HEK293 (cell line): ENCODE results near the gene FGFR2.

Experiments used
- CTCF ChIA-PET: fragments of 350-600 bp; formaldehyde crosslinking; extraction: SDS; loops from one replicate; lab custom pipeline; 2021; ENCODE audit warnings: antibody characterized with exemption; lab: Yijun Ruan, JAX
- POLR2A ChIA-PET: fragments of 300-600 bp; formaldehyde crosslinking; extraction: SDS; loops from one replicate; lab custom pipeline; 2020; ENCODE audit warnings: antibody characterized with exemption, inconsistent platforms; lab: Yijun Ruan, JAX
- H3K27ac ChIP-seq: fragments of 200-500 bp; sonication (Bioruptor generic); 2 replicates; pipeline ENCODE4 v1.5.1; 2014; ENCODE audit warnings: low read depth, low read length, control low read depth, inconsistent platforms; ENCODE audit errors: extremely low read depth
- H3K36me3 ChIP-seq, 2 experiments: fragments of 200-500 bp in 1 of 2; sonication (Bioruptor generic) in 1 of 2; 1 replicate in 1 of 2; 2 replicates in 1 of 2; pipeline ENCODE4 v1.5.1; 2014 to 2017; ENCODE audit warnings: inconsistent platforms in 2 of 2, low read length in 2 of 2; ENCODE audit not compliant: control insufficient read depth in 2 of 2, insufficient read depth in 1 of 2
- H3K4me1 ChIP-seq: fragments of 200-500 bp; sonication (Bioruptor generic); 2 replicates; pipeline ENCODE4 v1.5.1; 2014; ENCODE audit warnings: mild to moderate bottlenecking, low read length, inconsistent platforms; ENCODE audit not compliant: control insufficient read depth, insufficient read depth
- H3K4me3 ChIP-seq: 2 replicates; pipeline ENCODE4 v1.5.1; 2011; ENCODE audit warnings: low read depth, mild to moderate bottlenecking, control low read depth, low read length, moderate library complexity
- H3K9me3 ChIP-seq: fragments of 200-500 bp; sonication (Bioruptor generic); 2 replicates; pipeline ENCODE4 v1.5.1; 2014; ENCODE audit warnings: low read depth, low read length, inconsistent platforms; ENCODE audit not compliant: control insufficient read depth, insufficient read depth
- FEZF1 ChIP-seq: fragments of 450-650 bp; formaldehyde crosslinking; IDR thresholded peaks from 2 replicates; pipeline ENCODE4 v1.5.1; 2016; ENCODE audit warnings: missing biosample characterization, missing genetic modification characterization
- SCRT2 ChIP-seq: fragments of 450-650 bp; formaldehyde crosslinking; IDR thresholded peaks from 2 replicates; pipeline ENCODE4 v1.5.1; 2016; ENCODE audit warnings: missing biosample characterization, missing genetic modification characterization
- TRIM28 ChIP-seq: IDR thresholded peaks from 2 replicates; pipeline ENCODE4 v1.6.1; 2011; ENCODE audit warnings: low read length, control low read depth, borderline replicate concordance
- ZBTB44 ChIP-seq: fragments of 450-650 bp; IDR thresholded peaks from 2 replicates; pipeline ENCODE4 v1.5.1; 2018; ENCODE audit warnings: missing biosample characterization, mild to moderate bottlenecking, missing genetic modification characterization
- ZEB2 ChIP-seq: fragments of 450-650 bp; formaldehyde crosslinking; IDR thresholded peaks from 2 replicates; pipeline ENCODE4 v1.5.1; 2016; ENCODE audit warnings: missing biosample characterization, missing genetic modification characterization
- ZNF146 ChIP-seq: fragments of 450-650 bp; formaldehyde crosslinking; IDR thresholded peaks from 2 replicates; pipeline ENCODE4 v1.5.1; 2016; ENCODE audit warnings: missing biosample characterization, missing genetic modification characterization
- ZNF157 ChIP-seq: fragments of 450-650 bp; formaldehyde crosslinking; IDR thresholded peaks from 2 replicates; pipeline ENCODE4 v1.5.1; 2016; ENCODE audit warnings: missing biosample characterization, missing genetic modification characterization
- ZNF24 ChIP-seq: fragments of 450-650 bp; formaldehyde crosslinking; IDR thresholded peaks from 2 replicates; pipeline ENCODE4 v1.5.1; 2016; ENCODE audit warnings: missing biosample characterization, missing genetic modification characterization
- ZNF274 ChIP-seq, 2 experiments: fragments of 200-500 bp in 1 of 2; fragments of 450-650 bp in 1 of 2; sonication (Bioruptor generic) in 1 of 2; formaldehyde crosslinking in 1 of 2; IDR thresholded peaks; 2 replicates each; pipeline versions ENCODE4 v1.5.1 to v1.6.1; 2014 to 2016; ENCODE audit warnings: borderline replicate concordance in 1 of 2, inconsistent platforms in 1 of 2, low read length in 1 of 2, missing biosample characterization in 1 of 2, missing genetic modification characterization in 1 of 2
- ZNF548 ChIP-seq: fragments of 450-650 bp; formaldehyde crosslinking; IDR thresholded peaks from 2 replicates; pipeline ENCODE4 v1.5.1; 2016; ENCODE audit warnings: missing biosample characterization, missing genetic modification characterization
- ZNF571 ChIP-seq: fragments of 450-650 bp; formaldehyde crosslinking; IDR thresholded peaks from 2 replicates; pipeline ENCODE4 v1.5.0; 2017; ENCODE audit warnings: missing biosample characterization, missing genetic modification characterization
- ZNF621 ChIP-seq: fragments of 450-650 bp; formaldehyde crosslinking; IDR thresholded peaks from 2 replicates; pipeline ENCODE4 v1.5.1; 2017; ENCODE audit warnings: missing biosample characterization, missing genetic modification characterization
- TF ChIP-seq, protein P1 (sequence below): sonication (generic); formaldehyde crosslinking; IDR thresholded peaks from 2 replicates; pipeline ENCODE4 v1.8.1; 2022; ENCODE audit warnings: mild to moderate bottlenecking, moderate library complexity, missing genetic modification reagents
- TF ChIP-seq, protein P2 (sequence below): fragments of 450-650 bp; formaldehyde crosslinking; IDR thresholded peaks from 2 replicates; pipeline ENCODE4 v1.5.1; 2016; ENCODE audit warnings: missing biosample characterization, missing genetic modification characterization
- TF ChIP-seq, protein P3 (sequence below): fragments of 450-650 bp; formaldehyde crosslinking; IDR thresholded peaks from 2 replicates; pipeline ENCODE4 v1.5.1; 2017; ENCODE audit warnings: missing biosample characterization, missing genetic modification characterization
- TF ChIP-seq, protein P4 (sequence below): fragments of 450-650 bp; formaldehyde crosslinking; IDR thresholded peaks from 2 replicates; pipeline ENCODE4 v1.5.0; 2017; ENCODE audit warnings: missing biosample characterization, missing genetic modification characterization, borderline replicate concordance

FGFR2 gene

DNA sequence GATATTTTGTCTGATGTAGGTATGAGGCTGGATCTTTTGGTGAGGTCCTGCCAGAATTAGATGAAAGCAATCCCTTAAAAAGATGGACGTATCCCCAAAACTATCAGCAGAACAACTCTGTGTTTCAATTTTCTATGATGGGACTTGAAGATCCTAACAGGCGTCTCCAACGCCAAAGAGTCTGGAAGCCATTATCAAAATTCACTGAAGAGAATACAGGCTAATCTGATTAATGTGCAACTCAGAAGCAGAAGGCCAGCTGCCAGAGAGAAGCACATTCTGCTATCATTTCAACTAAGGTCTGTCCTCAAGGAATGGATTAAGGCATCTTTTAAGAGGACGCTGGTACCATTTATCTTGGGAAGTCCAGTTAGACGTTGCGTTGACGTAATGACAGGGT lies 119.7 kb downstream of the FGFR2 start:
- TF ChIP-seq, protein P1, sequence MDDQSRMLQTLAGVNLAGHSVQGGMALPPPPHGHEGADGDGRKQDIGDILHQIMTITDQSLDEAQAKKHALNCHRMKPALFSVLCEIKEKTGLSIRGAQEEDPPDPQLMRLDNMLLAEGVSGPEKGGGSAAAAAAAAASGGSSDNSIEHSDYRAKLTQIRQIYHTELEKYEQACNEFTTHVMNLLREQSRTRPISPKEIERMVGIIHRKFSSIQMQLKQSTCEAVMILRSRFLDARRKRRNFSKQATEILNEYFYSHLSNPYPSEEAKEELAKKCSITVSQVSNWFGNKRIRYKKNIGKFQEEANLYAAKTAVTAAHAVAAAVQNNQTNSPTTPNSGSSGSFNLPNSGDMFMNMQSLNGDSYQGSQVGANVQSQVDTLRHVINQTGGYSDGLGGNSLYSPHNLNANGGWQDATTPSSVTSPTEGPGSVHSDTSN: no peak
- Histone ChIP-seq H3K4me1 (no peaks in the 10 kb centered on the region), H3K4me3 (no peak overlapping the region), H3K9me3 (no peaks in the 10 kb centered on the region), H3K36me3 (peaks cover 19 to 35% of the 10 kb centered on the region in 2 experiments), H3K27ac (no peak overlapping the region)
- ChIA-PET CTCF (interaction anchor here (0.6 kb wide), 1 partner anchor 307 kb away, joined by 3 read pairs; no protein-coding TSS in a partner anchor), POLR2A (no interaction called here)

GRCh38 chr10:121469797-121470606 lies 128.2 kb downstream of the FGFR2 start:
- no peaks in the 10 kb centered on the region for H3K9me3 ChIP-seq
- TF ChIP-seq, protein P2, sequence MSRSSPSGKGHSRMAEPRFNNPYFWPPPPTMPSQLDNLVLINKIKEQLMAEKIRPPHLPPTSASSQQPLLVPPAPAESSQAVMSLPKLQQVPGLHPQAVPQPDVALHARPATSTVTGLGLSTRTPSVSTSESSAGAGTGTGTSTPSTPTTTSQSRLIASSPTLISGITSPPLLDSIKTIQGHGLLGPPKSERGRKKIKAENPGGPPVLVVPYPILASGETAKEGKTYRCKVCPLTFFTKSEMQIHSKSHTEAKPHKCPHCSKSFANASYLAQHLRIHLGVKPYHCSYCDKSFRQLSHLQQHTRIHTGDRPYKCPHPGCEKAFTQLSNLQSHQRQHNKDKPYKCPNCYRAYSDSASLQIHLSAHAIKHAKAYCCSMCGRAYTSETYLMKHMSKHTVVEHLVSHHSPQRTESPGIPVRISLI: 0 out of 2 replicates have a peak, but pooled peaks have one; percentile 19
- TF ChIP-seq ZNF621 (tag by site-specific recombination): no peak
- TF ChIP-seq ZNF24: no peak
- TF ChIP-seq ZBTB44 (tag by site-specific recombination): no peak
- TF ChIP-seq SCRT2: 0 out of 2 replicates have a peak, but pooled peaks have one; percentile 16
- TF ChIP-seq FEZF1: peak; percentile 89
- TF ChIP-seq TRIM28: no peak
- TF ChIP-seq ZEB2 (tag by site-specific recombination): no peak
- peak; percentile 73; the same call in 1 of the 2 replicates for TF ChIP-seq ZNF548 (tag by site-specific recombination)
- TF ChIP-seq, protein P3, sequence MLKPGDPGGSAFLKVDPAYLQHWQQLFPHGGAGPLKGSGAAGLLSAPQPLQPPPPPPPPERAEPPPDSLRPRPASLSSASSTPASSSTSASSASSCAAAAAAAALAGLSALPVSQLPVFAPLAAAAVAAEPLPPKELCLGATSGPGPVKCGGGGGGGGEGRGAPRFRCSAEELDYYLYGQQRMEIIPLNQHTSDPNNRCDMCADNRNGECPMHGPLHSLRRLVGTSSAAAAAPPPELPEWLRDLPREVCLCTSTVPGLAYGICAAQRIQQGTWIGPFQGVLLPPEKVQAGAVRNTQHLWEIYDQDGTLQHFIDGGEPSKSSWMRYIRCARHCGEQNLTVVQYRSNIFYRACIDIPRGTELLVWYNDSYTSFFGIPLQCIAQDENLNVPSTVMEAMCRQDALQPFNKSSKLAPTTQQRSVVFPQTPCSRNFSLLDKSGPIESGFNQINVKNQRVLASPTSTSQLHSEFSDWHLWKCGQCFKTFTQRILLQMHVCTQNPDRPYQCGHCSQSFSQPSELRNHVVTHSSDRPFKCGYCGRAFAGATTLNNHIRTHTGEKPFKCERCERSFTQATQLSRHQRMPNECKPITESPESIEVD (tag by site-specific recombination): 0 out of 2 replicates have a peak, but pooled peaks have one; percentile 14
- TF ChIP-seq, protein P4, sequence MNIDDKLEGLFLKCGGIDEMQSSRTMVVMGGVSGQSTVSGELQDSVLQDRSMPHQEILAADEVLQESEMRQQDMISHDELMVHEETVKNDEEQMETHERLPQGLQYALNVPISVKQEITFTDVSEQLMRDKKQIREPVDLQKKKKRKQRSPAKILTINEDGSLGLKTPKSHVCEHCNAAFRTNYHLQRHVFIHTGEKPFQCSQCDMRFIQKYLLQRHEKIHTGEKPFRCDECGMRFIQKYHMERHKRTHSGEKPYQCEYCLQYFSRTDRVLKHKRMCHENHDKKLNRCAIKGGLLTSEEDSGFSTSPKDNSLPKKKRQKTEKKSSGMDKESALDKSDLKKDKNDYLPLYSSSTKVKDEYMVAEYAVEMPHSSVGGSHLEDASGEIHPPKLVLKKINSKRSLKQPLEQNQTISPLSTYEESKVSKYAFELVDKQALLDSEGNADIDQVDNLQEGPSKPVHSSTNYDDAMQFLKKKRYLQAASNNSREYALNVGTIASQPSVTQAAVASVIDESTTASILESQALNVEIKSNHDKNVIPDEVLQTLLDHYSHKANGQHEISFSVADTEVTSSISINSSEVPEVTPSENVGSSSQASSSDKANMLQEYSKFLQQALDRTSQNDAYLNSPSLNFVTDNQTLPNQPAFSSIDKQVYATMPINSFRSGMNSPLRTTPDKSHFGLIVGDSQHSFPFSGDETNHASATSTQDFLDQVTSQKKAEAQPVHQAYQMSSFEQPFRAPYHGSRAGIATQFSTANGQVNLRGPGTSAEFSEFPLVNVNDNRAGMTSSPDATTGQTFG: no peak
- no peak for TF ChIP-seq ZNF274 (IDR thresholded peaks at IDR 0.05; ENCODE audit: low read length)
- TF ChIP-seq ZNF274 (tag by site-specific recombination; IDR thresholded peaks at IDR 0.05; ENCODE audit: borderline replicate concordance): no peak
- TF ChIP-seq ZNF157: no peak
- TF ChIP-seq ZNF571 (tag by site-specific recombination): no peak
- no peak for TF ChIP-seq ZNF146 (tag by site-specific recombination)
- TF ChIP-seq, all 188 proteins: peak for 5
- POLR2A ChIA-PET: no interaction called here

More at GRCh38 chr10:121469797-121470606, 128.2 kb downstream of the FGFR2 start:
- CTCF ChIA-PET: interaction anchor here (0.6 kb wide), 1 partner anchor 124 kb away, joined by 4 read pairs; no protein-coding TSS in a partner anchor
- no peaks in the 10 kb centered on the region for H3K36me3 ChIP-seq
- H3K4me3 ChIP-seq: no peak overlapping the region
- no peak overlapping the region for H3K27ac ChIP-seq
- no peaks in the 10 kb centered on the region for H3K4me1 ChIP-seq
